IMR-90 (cell line): ENCODE data around the gene MDFI. TPM values are rescaled to one million over a fixed set of nuclear protein-coding genes. Genes with fewer than 3 reads are reported as not detected.

Experiments
- ATAC-seq: fragments of 200-7000 bp; cut with Tn5 transposase; 2 replicates; pipeline ENCODE4 v1.9.1; 2020; ENCODE audit warnings: low read depth, mild to moderate bottlenecking, moderate library complexity
- BruUV-seq: library from RNA; stranded (reverse); fragments of 400-500 nt; replicated peaks from 2 replicates; lab custom pipeline; 2021; lab: Mats Ljungman, UMichigan
- CTCF ChIA-PET: fragments of 300-600 bp; formaldehyde crosslinking; extraction: SDS; loops from one replicate; lab custom pipeline; 2021; ENCODE audit warnings: antibody characterized with exemption; lab: Yijun Ruan, JAX
- POLR2A ChIA-PET: fragments of 300-600 bp; sonication (Branson Sonifier 250); formaldehyde crosslinking; loops from one replicate; lab custom pipeline; 2022; ENCODE audit warnings: antibody characterized with exemption; ENCODE audit not compliant: unreplicated experiment; lab: Charles Lee
- DNase-seq: peaks from one replicate; pipeline ENCODE4 v3.0.0; 2013
- H2AFZ ChIP-seq: replicated peaks from 2 replicates; pipeline ENCODE3; 2013; ENCODE audit warnings: low read length, mild to moderate bottlenecking; ENCODE audit not compliant: poor library complexity
- H2AK5ac ChIP-seq: 2 replicates; pipeline ENCODE4 v1.6.1; 2013; ENCODE audit warnings: low read depth, low read length, inconsistent platforms
- H2AK9ac ChIP-seq: replicated peaks from 2 replicates; pipeline ENCODE3; 2013; ENCODE audit warnings: mild to moderate bottlenecking, low read depth, low read length, moderate library complexity; ENCODE audit not compliant: poor library complexity
- H2BK120ac ChIP-seq: 2 replicates; pipeline ENCODE4 v1.6.1; 2013; ENCODE audit warnings: low read depth, low read length, inconsistent platforms
- H2BK15ac ChIP-seq: 3 replicates; pipeline ENCODE4 v1.6.1; 2013; ENCODE audit warnings: low read depth, low read length, inconsistent platforms
- H2BK20ac ChIP-seq: 2 replicates; pipeline ENCODE4 v1.6.1; 2013; ENCODE audit warnings: low read depth, mild to moderate bottlenecking, inconsistent platforms, low read length, moderate library complexity
- H2BK5ac ChIP-seq: 2 replicates; pipeline ENCODE4 v1.6.1; 2013; ENCODE audit warnings: mild to moderate bottlenecking, low read depth, low read length, inconsistent platforms; ENCODE audit not compliant: poor library complexity, severe bottlenecking
- H3K14ac ChIP-seq: replicated peaks from 2 replicates; pipeline ENCODE4 v1.6.1; 2013; ENCODE audit warnings: low read depth, low read length, inconsistent platforms
- H3K18ac ChIP-seq: 2 replicates; pipeline ENCODE4 v1.6.1; 2013; ENCODE audit warnings: low read depth, low read length, control low read depth
- H3K23ac ChIP-seq: 2 replicates; pipeline ENCODE4 v1.6.1; 2013; ENCODE audit warnings: low read depth, low read length, inconsistent platforms
- H3K27ac ChIP-seq: 2 replicates; pipeline ENCODE4 v1.5.1; 2013; ENCODE audit warnings: mild to moderate bottlenecking, control low read depth, low read length; ENCODE audit not compliant: insufficient read depth
- H3K27me3 ChIP-seq: 2 replicates; pipeline ENCODE4 v1.6.1; 2013; ENCODE audit warnings: low read length; ENCODE audit not compliant: control insufficient read depth, insufficient read depth
- H3K36me3 ChIP-seq: 2 replicates; pipeline ENCODE4 v1.6.1; 2013; ENCODE audit warnings: low read length, mixed read lengths; ENCODE audit not compliant: control insufficient read depth, insufficient read depth
- H3K4ac ChIP-seq: 2 replicates; pipeline ENCODE4 v1.6.1; 2013; ENCODE audit warnings: low read depth, low read length, inconsistent platforms
- H3K4me1 ChIP-seq: 2 replicates; pipeline ENCODE4 v1.6.1; 2013; ENCODE audit warnings: low read length, mixed read lengths; ENCODE audit not compliant: control insufficient read depth, insufficient read depth
- H3K4me2 ChIP-seq: 2 replicates; pipeline ENCODE4 v1.6.1; 2013; ENCODE audit warnings: low read depth, mild to moderate bottlenecking, control low read depth, low read length, moderate library complexity
- H3K4me3 ChIP-seq: 2 replicates; pipeline ENCODE4 v1.5.1; 2013; ENCODE audit warnings: low read depth, mild to moderate bottlenecking, control low read depth, low read length, moderate library complexity; ENCODE audit not compliant: insufficient read depth
- H3K56ac ChIP-seq: 2 replicates; pipeline ENCODE4 v1.6.1; 2013; ENCODE audit warnings: low read length, inconsistent platforms; ENCODE audit not compliant: insufficient read depth; ENCODE audit errors: extremely low read depth
- H3K79me1 ChIP-seq, 2 experiments: 2 replicates each; pipeline ENCODE4 v1.6.1; 2013; ENCODE audit warnings: low read length in 2 of 2, inconsistent platforms in 1 of 2, low read depth in 1 of 2
- H3K9ac ChIP-seq: 2 replicates; pipeline ENCODE4 v1.6.1; 2013; ENCODE audit warnings: low read depth, low read length, control low read depth
- H3K9me1 ChIP-seq: 2 replicates; pipeline ENCODE4 v1.6.1; 2013; ENCODE audit warnings: low read length, inconsistent platforms; ENCODE audit not compliant: insufficient read depth
- H3K9me3 ChIP-seq: 2 replicates; pipeline ENCODE4 v1.6.1; 2013; ENCODE audit warnings: low read length; ENCODE audit not compliant: control insufficient read depth, insufficient read depth
- H4K20me1 ChIP-seq: 2 replicates; pipeline ENCODE4 v1.6.1; 2013; ENCODE audit warnings: low read length, inconsistent platforms; ENCODE audit not compliant: insufficient read depth
- H4K5ac ChIP-seq: 2 replicates; pipeline ENCODE4 v1.6.1; 2013; ENCODE audit warnings: mild to moderate bottlenecking, low read depth, low read length, control low read depth
- H4K8ac ChIP-seq, 2 experiments: 2 replicates each; pipeline ENCODE4 v1.6.1; 2013; ENCODE audit warnings: low read depth in 2 of 2, low read length in 2 of 2, control low read depth in 1 of 2, inconsistent platforms in 1 of 2
- H4K91ac ChIP-seq: 2 replicates; pipeline ENCODE4 v1.6.1; 2013; ENCODE audit warnings: low read depth, low read length, inconsistent platforms; ENCODE audit not compliant: insufficient read depth
- BHLHE40 ChIP-seq: fragments of 150-350 bp; IDR thresholded peaks from 2 replicates; pipeline ENCODE4 v1.6.1; 2016; ENCODE audit warnings: mild to moderate bottlenecking, low read depth, low read length
- CEBPB ChIP-seq: IDR thresholded peaks from 2 replicates; pipeline ENCODE4 v1.6.1; 2012; ENCODE audit warnings: low read depth, low read length, improper control_type of control experiment
- MAZ ChIP-seq: IDR thresholded peaks from 2 replicates; pipeline ENCODE4 v1.6.1; 2012; ENCODE audit warnings: low read depth, mild to moderate bottlenecking, low read length, improper control_type of control experiment, moderate library complexity, borderline replicate concordance
- MXI1 ChIP-seq: IDR thresholded peaks from 2 replicates; pipeline ENCODE4 v1.6.1; 2012; ENCODE audit warnings: low read depth, mild to moderate bottlenecking, low read length, moderate library complexity, borderline replicate concordance
- NFE2L2 ChIP-seq: fragments of 150-350 bp; IDR thresholded peaks from 2 replicates; pipeline ENCODE4 v1.6.1; 2016; ENCODE audit warnings: low read depth, mild to moderate bottlenecking, low read length
- RAD21 ChIP-seq: IDR thresholded peaks from 2 replicates; pipeline ENCODE4 v1.6.1; 2012; ENCODE audit warnings: low read length, improper control_type of control experiment
- RCOR1 ChIP-seq: IDR thresholded peaks from 2 replicates; pipeline ENCODE4 v1.6.1; 2012; ENCODE audit warnings: mild to moderate bottlenecking, low read length, improper control_type of control experiment; ENCODE audit not compliant: insufficient replicate concordance
- WGBS, 2 experiments: methylation state at CpG; one replicate each; pipeline versions ENCODE4 v1.1.5 to v1.1.7; 2013; ENCODE audit warnings: missing lambda C conversion rate in 2 of 2; ENCODE audit not compliant: insufficient read length in 1 of 2; ENCODE audit errors: extremely low coverage in 2 of 2; 5-methylcytosine and 5-hydroxymethylcytosine counted together
- dilution Hi-C: fragments of 300-500 bp; cut with HindIII; formaldehyde crosslinking; loops from one replicate; pipeline ENCODE4 v1.14.3; 2018; ENCODE audit warnings: low sequenced_read_pairs; ENCODE audit not compliant: unreplicated experiment
- in situ Hi-C: fragments of 300-500 bp; cut with MboI; formaldehyde crosslinking; loops from 3 replicates; pipeline ENCODE4 v1.14.3; 2019; ENCODE audit warnings: low sequenced_read_pairs, inconsistent platforms, mixed read lengths
- intact Hi-C: fragments of 100-400 bp; cut with micrococcal nuclease; formaldehyde crosslinking; loops from 2 replicates; pipeline ENCODE4 v1.10.0; 2022
- microRNA-seq, 2 experiments: library from miRNA; stranded (forward) in 1 of 2; unstranded in 1 of 2; fragments of 10-50 nt in 1 of 2; fragments of <30 nt in 1 of 2; gene quantifications in 1 of 2; microRNA quantifications in 1 of 2; one replicate each; pipeline versions ENCODE3 to v1.1.0; 2013 to 2020; ENCODE audit not compliant: insufficient read depth in 1 of 2, insufficient read length in 1 of 2, unreplicated experiment in 1 of 2
- polyA plus RNA-seq, 3 experiments: library from polyadenylated mRNA; depleted of rRNA; stranded (reverse); fragments of >200 nt; gene quantifications; 2 replicates each; pipeline ENCODE4 v1.2.3, GENCODE V29; 2012; ENCODE audit warnings: low replicate concordance in 1 of 3
- small RNA-seq, 5 experiments: library from RNA; depleted of rRNA; stranded (forward); fragments of <200 nt; gene quantifications; one replicate each; pipeline ENCODE3, GENCODE V24; 2012
- total RNA-seq: library from RNA; depleted of rRNA; stranded (reverse); fragments of >200 nt; gene quantifications from 2 replicates; pipeline ENCODE4 v1.2.3, GENCODE V29; 2012; rRNA removed

The MDFI gene
- total and polyA plus RNA-seq, 2 of the 4 experiments (the other 2 are of a cell fraction), result 0.18 to 0.29 TPM

DNA sequence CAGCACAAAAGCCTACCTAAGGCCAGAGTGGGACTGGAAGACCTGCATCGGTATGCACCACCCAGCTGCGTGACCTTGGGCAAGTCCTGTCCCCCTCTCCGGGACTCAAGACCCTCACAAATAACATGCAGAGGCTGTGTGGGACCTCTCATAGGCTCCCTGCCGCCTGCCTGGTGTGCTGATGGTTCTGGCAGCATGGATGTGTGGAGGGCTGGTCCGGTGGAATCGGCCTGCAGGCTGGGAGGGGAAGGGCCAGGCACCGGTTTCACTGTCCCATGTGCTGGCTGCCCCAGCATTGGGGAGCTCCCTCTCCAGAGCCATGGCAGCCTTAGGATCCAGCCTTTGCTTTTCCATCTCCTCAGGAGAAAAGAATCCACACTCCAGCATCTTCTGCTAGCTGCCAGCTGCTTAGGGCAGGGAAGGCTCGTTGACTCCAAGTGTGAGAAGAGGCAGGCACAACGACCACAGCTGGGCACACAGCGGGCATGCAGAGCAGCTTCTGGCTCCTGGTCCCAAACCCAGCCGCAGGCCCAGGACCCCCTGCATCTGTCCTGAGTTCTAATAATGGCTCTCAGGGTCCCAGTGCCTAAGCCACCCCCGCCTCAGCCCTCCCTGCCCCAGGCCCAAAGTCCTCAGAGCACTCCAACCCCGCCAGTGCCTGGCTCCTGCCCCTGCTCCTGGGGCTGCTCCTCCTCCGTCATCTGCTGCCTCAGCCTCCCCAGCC, 64.7 kb downstream of the MDFI start:
- H2AFZ ChIP-seq, result no peak overlapping the region
- no peak overlapping the region for H3K27ac ChIP-seq
- in situ Hi-C loops (no loop called here), dilution Hi-C loops (no loop called here), intact Hi-C loops (no loop called here)
- 0 out of 4 replicates have a peak, but pooled peaks cover 0 to 3% of the 10 kb centered on the region in 2 experiments for H3K79me1 ChIP-seq
- no peak overlapping the region for H4K8ac ChIP-seq
- no peak overlapping the region for H2AK9ac ChIP-seq
- no peaks in the 10 kb centered on the region for H3K27me3 ChIP-seq
- H3K4ac ChIP-seq, result no peak overlapping the region
- BruUV-seq, result no TSS peak
- no peak for DNase-seq
- peaks cover 24% of the 10 kb centered on the region for H3K4me1 ChIP-seq
- H2BK15ac ChIP-seq, result no peak overlapping the region
- no peak overlapping the region for H3K18ac ChIP-seq
- no peak overlapping the region for H3K4me3 ChIP-seq
- ChIA-PET CTCF (no interaction called here), POLR2A (no interaction called here)
- WGBS, 2 experiments, result 65% methylated on average over 5 of the region's 14 CpGs; no CpG with 5 or more reads in 1 of the 2 experiments
- H2AK5ac ChIP-seq, result no peak overlapping the region
- no peaks in the 10 kb centered on the region for H3K9me3 ChIP-seq
- no peak overlapping the region for H3K14ac ChIP-seq
- H4K5ac ChIP-seq, result no peak overlapping the region
- TF ChIP-seq CEBPB (no peak), NFE2L2 (no peak), MXI1 (no peak), MAZ (no peak), RAD21 (no peak), BHLHE40 (no peak), RCOR1 (no peak)
- H2BK20ac ChIP-seq, result no peak overlapping the region
- H2BK120ac ChIP-seq, result no peak overlapping the region
- no peak overlapping the region for H2BK5ac ChIP-seq
- no peak overlapping the region for H4K91ac ChIP-seq
- no peak overlapping the region for H3K56ac ChIP-seq
- no peak for ATAC-seq
- peaks cover 4% of the 10 kb centered on the region for H3K9me1 ChIP-seq
- no peaks in the 10 kb centered on the region for H4K20me1 ChIP-seq
- H3K4me2 ChIP-seq, result no peak overlapping the region
- no peaks in the 10 kb centered on the region for H3K36me3 ChIP-seq
- H3K23ac ChIP-seq, result no peak overlapping the region
- H3K9ac ChIP-seq, result no peak overlapping the region

Small RNA genes lying within 50 kb of the gene (microRNA-seq; reads per million reads assigned to microRNA genes)
- gene MIR4641, result 0 reads per million in 2 experiments

Small RNA genes lying within 50 kb of the gene (small RNA-seq; reads per million reads assigned to genes)
- gene MIR4641, result 0 reads per million in 5 experiments

Other genes starting within 250 kb of the MDFI start
- gene FOXP4, start 92.1 kb upstream of the MDFI start, total RNA-seq, result 0.72 and 0.83 TPM in 2 replicates
- 9.5 and 10.4 TPM in 2 replicates for gene FOXP4, start 92.1 kb upstream of the MDFI start, polyA plus RNA-seq (2012; rRNA removed)
- gene TFEB, start 97.1 kb downstream of the MDFI start, total RNA-seq, result 4.4 and 4.5 TPM in 2 replicates
- 4.7 and 4.9 TPM in 2 replicates for gene TFEB, start 97.1 kb downstream of the MDFI start, polyA plus RNA-seq (2012; rRNA removed)
- not detected in 2 replicates for gene PGC, start 108.9 kb downstream of the MDFI start, total RNA-seq
- not detected in 2 replicates for gene PGC, start 108.9 kb downstream of the MDFI start, polyA plus RNA-seq (2012; rRNA removed)
- gene FRS3, start 141.4 kb downstream of the MDFI start, total RNA-seq, result 0.28 and 0.54 TPM in 2 replicates
- gene FRS3, start 141.4 kb downstream of the MDFI start, polyA plus RNA-seq (2012; rRNA removed), result 3.8 and 4.3 TPM in 2 replicates
- gene PRICKLE4, start 142.3 kb downstream of the MDFI start, total RNA-seq, result not detected in 2 replicates
- gene PRICKLE4, start 142.3 kb downstream of the MDFI start, polyA plus RNA-seq (2012; rRNA removed), result 0.72 and 0.99 TPM in 2 replicates
- 120 and 128 TPM in 2 replicates for gene TOMM6, start 149.2 kb downstream of the MDFI start, total RNA-seq
- gene TOMM6, start 149.2 kb downstream of the MDFI start, polyA plus RNA-seq (2012; rRNA removed), result 204 and 227 TPM in 2 replicates